GM19324 (cell line): Measurements from ENCODE around the gene KRTAP22-2.

Experiments used
- ATAC-seq: cut with Tn5 transposase; IDR thresholded peaks from one replicate; pipeline ENCODE4 v1.9.1; 2021; ENCODE audit warnings: mild to moderate bottlenecking, moderate library complexity; ENCODE audit not compliant: unreplicated experiment, low FRiP score

Gene KRTAP22-2

DNA sequence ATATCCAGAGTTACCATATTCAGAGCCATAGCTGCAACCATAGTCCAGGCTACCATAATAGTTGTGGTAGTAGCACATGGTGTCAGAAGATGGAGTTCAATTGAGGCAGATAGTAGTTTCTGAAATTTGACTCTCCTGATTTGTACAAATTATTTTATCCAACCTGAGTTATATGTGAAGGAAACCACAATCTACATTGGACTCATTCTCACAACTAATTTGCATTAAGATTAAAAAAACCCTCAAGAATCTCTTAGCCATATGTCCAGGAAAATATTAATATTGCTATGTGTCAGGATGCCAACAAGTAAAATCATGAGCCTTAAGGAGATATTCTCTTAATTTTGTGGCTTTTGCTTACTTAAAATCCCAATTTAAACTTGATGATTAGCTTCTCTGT, at the start of gene KRTAP22-2:
KRTAP22-2 (minus strand) TSS at position 101 of the 400 bp plus-strand sequence.
- ATAC-seq, result no peak

DNA sequence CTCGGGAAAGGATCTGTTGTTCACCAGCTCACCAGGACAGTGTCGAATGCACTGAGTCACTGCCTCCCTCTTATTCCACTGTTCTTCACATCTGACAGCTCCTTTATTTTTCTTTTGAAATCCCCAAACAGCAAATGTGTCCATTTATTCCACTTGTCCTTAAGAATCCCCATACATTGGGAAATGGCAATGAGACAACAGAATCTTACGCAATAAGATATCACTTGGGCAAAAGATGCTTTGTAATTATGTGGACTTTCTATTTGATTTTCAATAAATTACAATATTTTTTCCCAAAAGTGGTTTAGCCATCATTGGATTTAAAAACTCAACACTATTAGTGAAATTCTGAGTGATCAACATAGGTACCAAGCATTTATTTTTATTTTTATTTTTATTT, 48.5 kb upstream of the KRTAP22-2 start:
- no peak for ATAC-seq

DNA sequence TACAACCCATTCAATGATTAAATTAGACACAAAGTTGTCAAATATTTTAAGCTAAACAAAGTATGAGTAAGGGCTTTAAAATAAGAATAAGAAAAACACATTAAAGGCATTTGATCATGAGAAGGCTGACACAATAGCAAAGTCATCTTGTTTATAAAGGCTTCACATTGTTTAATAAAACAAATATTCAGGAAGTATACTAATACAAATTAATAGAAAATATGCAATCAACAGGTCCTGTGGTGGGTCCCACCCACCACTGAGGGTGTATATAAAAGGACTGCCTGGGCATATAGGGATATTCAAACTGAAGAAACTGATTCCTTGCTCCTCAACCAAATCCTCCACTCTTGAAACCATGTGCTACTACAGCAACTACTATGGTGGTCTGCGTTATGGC, 44.7 kb upstream of the KRTAP22-2 start, which contains the start of gene KRTAP20-2:
KRTAP20-2 (plus strand) TSS at position 301 of the 400 bp plus-strand sequence; CDS start at position 359, 58 bp downstream.
- ATAC-seq, result no peak

DNA sequence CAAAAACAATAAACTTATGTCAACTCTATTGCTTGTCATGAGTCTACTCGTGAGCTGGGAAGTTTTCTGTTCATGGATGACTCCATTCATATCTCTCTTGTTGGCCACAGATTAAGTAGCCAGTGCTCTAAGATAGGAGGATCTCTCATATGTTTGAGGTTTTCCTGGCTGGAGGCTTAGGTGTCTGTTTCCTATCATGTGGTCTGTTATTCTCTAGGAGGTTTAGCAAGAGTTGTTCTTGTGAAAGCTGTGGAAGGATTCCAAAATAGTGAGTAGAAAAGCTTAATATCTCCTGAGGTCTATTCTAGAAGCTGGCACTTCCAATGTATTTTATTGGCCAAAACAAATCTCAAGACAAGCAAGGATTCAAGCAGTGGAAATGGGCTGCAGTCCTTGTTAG, 39.0 kb upstream of the KRTAP22-2 start:
- ATAC-seq, result no peak

DNA sequence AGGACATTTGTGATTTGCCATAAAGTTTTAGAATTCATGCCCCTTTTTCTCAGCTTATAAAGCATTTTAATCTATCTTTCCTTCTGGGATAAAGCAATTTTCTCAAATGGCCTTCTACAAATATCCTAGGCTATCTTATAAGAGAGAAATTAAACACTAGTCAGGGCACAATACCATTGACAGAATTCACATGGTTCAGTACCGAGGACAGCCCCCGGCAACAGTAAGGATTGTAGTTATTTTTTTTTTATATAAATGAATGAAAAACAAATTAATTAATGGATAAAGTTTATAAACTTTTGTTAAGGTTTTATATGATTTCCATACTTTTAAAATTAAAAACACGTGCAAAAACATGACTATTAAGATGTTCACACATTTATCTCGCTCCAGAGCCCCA, 37.9 kb upstream of the KRTAP22-2 start:
- ATAC-seq, result no peak

DNA sequence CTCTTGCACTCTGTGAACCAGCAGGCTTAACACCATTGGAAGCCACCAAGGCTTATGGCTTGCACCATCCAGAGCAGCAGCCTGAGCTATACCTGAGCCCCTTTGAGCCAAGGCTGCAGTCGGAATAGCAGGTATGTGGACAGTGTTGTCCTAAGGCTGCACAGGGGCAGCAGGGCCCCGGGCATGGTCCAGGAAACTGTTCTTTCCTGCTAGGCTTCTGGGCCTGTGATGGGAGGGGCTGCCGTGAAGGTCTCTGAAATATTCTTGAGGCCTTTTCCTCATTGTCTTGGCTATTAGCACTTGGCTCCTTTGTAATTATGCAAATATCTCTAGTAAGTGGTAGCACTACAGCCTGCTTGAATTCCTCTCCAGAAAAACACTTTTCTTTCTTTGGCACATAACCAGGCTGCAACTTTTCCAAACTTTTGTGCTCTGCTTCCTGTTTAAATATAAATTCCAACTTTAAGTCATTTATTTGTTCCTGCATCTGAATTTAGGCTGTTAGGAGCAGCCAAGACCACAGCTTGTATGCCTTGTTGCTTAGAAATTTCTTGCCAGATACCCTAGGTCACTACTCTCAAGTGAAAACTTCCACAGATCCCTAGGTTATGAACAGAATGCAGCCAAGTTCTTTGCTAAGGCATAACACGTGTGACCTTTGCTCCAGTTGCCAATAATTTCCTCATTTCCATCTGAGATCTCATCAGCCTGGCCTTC, 35.4 kb upstream of the KRTAP22-2 start:
- ATAC-seq, result no peak

DNA sequence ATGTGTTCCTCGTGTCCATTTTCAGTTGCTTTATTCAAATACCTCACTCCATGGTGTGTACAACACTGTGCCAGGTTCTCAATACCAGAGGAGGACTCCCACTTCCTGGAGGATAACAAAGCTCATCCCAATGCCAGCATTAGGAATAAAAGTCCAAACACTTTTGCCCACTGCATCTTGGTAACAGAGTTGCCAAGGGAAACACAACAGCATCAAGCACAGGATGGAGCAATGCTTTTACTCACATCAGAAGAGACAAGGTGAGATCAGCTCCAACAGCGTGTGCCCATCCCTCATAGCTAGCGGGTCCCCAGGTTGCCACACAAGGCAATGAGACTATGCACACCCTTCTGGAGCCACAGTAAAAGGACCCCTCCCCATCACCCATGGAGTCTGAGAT, 33.2 kb upstream of the KRTAP22-2 start:
- ATAC-seq, result no peak

DNA sequence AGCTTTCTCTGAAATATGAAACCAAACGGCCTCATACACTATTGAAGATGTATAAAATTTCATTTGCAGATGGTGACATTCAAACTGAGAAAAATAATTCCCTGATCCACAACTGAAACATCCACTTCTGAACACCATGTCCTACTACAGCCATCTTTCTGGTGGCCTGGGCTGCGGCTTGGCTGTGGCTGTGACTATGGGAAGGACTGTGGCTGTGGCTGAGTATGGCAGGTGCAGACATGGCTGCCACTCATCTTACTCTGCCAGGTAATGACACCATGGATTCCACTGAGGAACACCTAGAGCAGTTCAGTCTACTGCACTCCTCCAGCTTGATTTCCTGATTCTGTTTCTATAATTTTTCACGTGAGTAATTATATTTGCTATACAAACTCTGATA, 30.3 kb upstream of the KRTAP22-2 start, which contains the start of gene KRTAP20-4:
KRTAP20-4 (plus strand) TSS at position 106 of the 400 bp plus-strand sequence.
- no peak for ATAC-seq

DNA sequence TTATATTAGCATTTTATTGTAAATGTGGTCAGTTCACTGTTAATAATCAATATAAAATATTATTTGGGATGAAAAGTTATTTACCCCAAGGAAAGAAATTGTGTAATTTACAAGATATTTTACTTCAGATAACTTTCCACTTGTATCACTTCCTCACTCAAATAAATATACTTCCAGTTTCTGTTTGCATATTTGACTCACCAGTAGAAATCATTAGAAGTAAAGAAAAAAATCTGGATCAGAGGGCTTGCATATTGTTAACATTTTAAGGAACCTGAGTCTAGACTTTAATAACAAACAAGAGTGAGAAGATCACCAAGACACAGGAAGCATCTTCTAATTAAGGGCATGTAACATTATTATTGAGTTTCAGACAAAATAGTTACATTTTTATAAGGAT, 29.9 kb upstream of the KRTAP22-2 start:
- no peak for ATAC-seq

DNA sequence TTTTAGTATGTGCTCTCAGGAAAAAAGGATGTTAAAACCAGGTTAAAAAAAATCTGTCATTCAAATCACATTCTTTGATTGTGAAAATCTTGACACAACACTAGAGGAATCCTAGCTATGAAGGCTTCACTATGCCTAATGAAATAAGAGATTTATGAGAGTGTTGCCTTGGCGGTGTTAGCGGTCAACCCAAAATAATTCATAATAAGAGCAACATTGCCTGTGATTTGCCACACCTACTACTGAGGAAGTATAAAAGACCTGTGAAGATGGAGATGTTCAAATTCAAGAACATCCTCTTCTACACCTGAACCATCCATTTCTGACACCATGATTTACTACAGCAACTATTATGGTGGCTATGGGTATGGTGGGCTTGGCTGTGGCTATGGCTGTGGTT, 25.9 kb upstream of the KRTAP22-2 start, which contains the start of gene KRTAP20-1:
KRTAP20-1 (plus strand) TSS at position 301 of the 400 bp plus-strand sequence; CDS start at position 331, 30 bp downstream.
- no peak for ATAC-seq

DNA sequence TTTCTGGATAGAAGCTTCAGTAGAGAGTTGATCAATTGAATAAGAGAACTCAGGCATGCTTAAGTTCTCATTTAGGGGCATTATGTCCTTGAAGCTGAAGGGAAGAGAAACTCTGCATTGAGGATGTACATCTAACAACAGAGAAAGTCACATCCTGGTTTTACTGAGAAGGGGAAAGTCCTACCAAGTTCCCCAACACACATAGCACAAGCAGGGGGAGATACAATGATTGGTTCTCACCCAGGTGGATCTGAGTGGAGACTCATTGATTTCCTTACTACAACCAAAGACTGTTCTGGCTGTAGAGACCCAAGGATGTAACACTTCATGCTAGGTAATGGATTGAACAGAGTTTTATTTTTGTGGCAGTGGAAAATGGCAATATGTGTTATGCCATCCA, 25.0 kb upstream of the KRTAP22-2 start:
- ATAC-seq, result no peak

DNA sequence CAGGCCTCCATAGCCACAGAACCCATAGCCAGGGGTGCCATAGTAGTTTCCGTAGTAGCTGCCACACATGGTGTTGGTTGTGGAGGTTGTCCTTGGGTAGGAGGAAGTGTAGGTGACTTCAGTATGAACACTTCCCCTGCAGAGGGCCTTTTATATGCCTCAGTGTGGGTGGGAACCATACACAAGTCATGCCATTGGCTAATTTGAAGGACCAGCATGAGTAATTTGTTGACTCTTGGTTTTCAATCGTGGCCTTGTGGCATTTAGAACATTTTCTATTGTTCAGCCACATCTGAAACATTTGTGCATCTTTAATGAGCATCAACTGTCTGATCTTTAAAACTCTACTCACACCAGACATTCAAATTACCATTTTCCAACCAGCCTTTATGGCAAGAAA, 23.6 kb upstream of the KRTAP22-2 start, which contains the start of gene KRTAP6-1:
KRTAP6-1 (minus strand) TSS at position 95 of the 400 bp plus-strand sequence; CDS start at position 69, 26 bp downstream.
- ATAC-seq, result no peak

DNA sequence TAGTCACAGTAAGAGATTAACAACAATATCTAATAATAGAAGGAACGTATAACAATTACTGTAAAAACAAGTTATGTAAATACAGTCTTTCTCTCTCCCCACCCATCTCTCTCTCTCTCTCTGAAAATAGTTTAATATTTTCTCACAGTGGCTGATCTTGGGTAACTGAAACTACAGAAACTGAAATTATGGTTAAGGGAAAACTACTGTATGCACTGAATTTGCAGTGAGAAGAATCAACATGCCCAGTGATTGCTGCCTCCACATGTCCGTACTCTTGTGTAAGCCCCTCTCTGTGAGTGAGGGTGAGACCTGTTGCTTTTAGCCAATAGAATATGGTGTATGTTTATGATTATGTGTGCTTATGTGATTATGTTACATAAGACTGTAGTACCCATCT, 21.9 kb upstream of the KRTAP22-2 start:
- ATAC-seq, result no peak

DNA sequence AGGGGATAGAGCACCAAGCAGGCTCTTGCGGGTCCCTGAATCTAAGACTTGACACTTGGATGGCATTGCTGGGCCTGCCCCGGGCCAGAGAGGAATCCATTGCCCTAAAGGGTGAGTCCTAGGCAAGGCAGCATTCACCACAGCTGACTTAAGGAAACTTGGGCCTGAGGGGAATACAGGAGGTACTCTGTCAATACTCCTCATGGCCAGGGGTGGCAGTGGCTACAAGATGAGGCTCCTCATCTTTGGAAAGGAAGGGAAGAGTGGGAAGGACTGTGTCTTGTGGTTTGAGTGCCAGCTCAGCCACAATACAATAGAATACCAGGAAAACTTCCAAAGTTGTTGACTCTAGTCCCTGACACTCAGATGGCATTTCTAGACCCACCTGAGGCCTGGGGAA, 15.8 kb upstream of the KRTAP22-2 start:
- ATAC-seq, result no peak

DNA sequence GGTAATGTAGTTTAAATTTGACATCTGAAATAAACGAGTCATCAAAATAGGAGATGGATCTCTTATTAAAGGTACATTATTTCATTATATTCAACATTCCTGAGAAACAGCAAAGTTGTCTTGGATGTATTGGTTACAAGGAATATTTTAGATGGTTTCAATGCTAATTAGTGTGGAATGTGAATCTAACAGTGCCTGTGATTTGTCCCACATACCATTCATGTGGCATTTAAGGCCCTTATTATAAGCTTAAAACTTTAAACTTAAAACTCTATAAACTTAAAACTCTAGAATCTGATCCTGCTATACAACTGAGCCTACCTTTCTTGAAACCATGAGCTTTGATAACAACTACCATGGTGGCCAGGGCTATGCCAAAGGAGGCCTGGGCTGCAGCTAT, 10.6 kb upstream of the KRTAP22-2 start, which contains the start of gene KRTAP22-1:
KRTAP22-1 (plus strand) TSS at position 301 of the 400 bp plus-strand sequence.
- ATAC-seq, result no peak

DNA sequence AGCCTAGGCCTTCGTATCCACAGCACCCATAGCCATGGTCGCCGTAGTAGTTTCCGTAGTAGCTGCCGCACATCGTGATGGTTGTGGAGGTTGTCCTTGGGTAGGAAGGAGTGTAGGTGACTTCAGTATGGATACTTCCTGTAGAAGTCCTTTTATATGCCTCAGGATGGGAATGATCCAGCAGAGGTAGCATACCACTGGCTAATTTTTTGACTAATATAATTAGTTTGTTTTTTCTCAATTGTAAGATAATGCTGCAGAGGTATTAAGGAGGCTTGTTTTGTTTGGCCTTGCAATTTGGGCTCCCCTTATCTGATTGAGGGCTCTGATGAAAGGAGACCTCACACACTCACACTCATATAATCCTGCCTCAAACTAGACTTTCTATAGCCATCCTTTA, 8.6 kb upstream of the KRTAP22-2 start, which contains the start of gene KRTAP6-2:
KRTAP6-2 (minus strand) TSS at position 101 of the 400 bp plus-strand sequence; CDS start at position 73, 28 bp downstream.
- ATAC-seq, result no peak

DNA sequence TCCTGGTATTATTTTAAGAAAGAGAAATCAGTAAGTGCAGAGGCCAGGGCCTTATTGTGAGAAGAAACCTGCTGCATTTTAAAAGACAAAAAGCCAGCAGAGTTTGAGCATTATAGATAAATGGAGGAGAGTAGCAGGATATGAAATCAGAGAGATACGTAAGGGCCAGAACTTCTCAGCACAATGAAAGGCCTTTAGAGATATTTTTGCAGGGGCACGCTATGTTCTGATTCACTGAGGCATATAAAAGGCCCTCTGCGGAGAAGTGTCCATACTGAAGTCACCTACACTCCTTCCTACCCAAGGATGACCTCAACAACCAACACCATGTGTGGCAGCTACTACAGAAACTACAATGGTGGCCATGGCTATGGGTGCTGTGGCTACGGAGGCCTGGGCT, 1.9 kb upstream of the KRTAP22-2 start, which contains the start of gene KRTAP6-3:
KRTAP6-3 (plus strand) TSS at position 301 of the 400 bp plus-strand sequence; CDS start at position 307, 6 bp downstream.
- no peak for ATAC-seq

DNA sequence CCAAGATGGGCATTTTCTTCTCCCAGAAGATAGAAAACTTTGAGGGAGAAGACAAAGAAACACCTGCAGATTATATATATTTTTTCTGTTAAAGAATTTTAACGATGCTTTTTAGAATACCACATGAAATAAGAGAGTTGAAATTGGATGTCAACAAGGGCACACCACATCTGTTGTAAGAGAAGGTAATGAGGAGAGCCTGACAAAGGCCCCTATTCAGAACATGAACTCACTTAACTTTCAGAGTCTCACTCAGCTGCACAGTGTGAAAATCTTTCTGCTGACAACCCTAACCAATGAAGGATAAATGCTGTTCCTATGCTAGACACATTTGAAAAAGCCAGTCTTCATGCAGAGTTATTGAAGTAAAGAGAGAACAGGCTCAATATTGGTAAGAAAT, 7.3 kb downstream of the KRTAP22-2 start:
- ATAC-seq, result no peak

DNA sequence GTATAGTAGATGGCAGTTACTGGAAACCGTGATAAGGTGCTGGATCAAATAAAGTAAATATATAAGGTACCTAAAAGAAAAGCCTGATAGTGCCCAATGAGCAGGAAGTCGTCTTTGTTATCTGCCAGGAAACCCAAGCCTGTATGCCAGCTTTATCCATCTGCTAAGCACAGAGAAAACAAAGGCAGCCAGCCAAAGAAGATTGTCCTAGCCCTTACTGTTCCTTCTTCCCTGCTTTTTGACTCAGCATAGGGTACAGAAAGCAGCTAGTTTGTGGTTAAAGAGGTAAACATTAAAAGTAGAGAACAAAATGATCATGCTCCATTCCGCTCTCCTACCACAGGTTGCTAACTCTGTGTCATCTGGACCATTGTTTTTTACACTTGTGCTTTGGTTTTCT, 10.1 kb downstream of the KRTAP22-2 start:
- ATAC-seq, result no peak

DNA sequence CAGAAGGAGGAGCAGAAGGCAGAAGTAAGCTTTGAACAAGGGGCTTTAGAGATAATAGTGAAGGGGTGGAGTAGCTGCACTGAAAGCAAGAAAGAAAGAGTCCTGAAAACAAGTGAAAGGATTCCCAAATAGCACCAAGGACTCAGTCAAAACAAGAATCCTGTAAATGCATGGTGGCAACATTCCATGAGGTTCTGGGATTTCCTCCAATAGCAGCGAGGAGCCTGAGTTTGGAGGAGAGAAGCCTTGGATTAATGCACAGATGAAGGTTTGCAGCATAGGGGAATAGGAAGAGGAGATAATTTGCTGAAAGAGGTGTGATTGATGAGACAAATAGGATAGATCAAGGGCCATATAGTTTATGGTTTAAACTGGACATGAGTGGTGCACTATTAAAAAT, 10.9 kb downstream of the KRTAP22-2 start:
- ATAC-seq, result no peak

DNA sequence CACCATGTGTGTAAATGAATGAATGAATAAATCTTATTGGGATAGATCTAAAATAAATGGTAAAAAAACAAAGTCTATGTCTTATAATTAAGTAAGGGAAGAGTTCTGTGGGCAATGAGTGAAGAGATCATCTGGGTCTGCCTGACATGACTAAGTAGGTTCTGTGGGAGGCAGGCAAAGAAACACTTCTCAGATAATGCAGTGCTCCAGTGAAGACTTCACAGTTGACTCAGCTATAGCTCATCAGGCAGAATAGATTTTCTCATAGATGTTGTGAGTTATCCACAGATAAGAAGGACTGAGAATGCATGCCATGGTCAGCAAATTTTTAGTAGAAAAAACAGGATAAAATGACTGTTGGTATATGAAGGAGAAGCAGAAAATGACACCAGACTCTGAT, 12.4 kb downstream of the KRTAP22-2 start:
- ATAC-seq, result no peak

DNA sequence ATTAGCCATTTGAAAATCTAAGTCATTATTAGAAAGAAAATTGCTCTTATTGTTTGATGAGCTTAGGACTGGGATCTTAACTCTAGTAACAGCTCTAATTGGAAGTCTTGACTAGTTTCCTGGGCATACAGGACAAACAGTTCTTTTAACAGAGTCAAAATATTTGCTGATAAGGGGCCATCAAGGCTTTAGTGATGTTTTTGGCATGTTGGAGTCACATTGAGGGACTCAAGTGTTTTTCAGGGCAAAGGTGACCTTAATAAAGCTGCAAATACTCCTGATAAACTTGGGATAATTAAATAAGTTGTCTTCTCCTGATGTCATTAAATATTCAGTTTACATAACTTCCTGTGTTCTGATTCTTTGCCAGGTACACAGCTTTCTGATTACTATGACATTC, 22.6 kb downstream of the KRTAP22-2 start:
- ATAC-seq, result no peak
